SK-N-SH (cell line): Measurements from ENCODE around the gene SMIM5. TPM values are rescaled to one million over a fixed set of nuclear protein-coding genes. Genes with fewer than 3 reads are reported as not detected.

Source experiments
- CTCF ChIA-PET: fragments of 300-600, 350-600 bp; formaldehyde crosslinking; extraction: SDS; loops from one replicate; lab custom pipeline; 2021; lab: Yijun Ruan, JAX
- POLR2A ChIA-PET: fragments of 350-600 bp; sonication (Branson Sonifier 250); formaldehyde crosslinking; extraction: SDS; loops from one replicate; lab custom pipeline; 2020; ENCODE audit warnings: antibody characterized with exemption, inconsistent platforms; lab: Yijun Ruan, JAX
- DNase-seq: peaks from one replicate; pipeline ENCODE4 v3.0.0; 2012
- H2AFZ ChIP-seq: fragments of 200-600 bp; sonication (generic); 2 replicates; pipeline ENCODE4 v1.8.1; 2016; ENCODE audit warnings: antibody characterized with exemption, mild to moderate bottlenecking, low read depth
- H3F3A ChIP-seq: fragments of 200-600 bp; sonication (generic); replicated peaks from 2 replicates; pipeline ENCODE3; 2016; ENCODE audit warnings: antibody characterized with exemption, mild to moderate bottlenecking; ENCODE audit not compliant: insufficient read depth
- H3K27ac ChIP-seq, 2 experiments: fragments of 200-500 bp in 1 of 2; fragments of 200-600 bp in 1 of 2; sonication (Bioruptor generic) in 1 of 2; sonication (generic), shearing (Covaris generic) in 1 of 2; 2 replicates each; pipeline versions ENCODE4 v1.5.1 to v1.6.1; 2014 to 2016; ENCODE audit warnings: low read depth in 2 of 2, inconsistent platforms in 1 of 2, low read length in 1 of 2, mild to moderate bottlenecking in 1 of 2, mixed read lengths in 1 of 2
- H3K27me3 ChIP-seq: fragments of 200-600 bp; sonication (generic), shearing (Covaris generic); 2 replicates; pipeline ENCODE4 v1.6.1; 2016; ENCODE audit warnings: mixed run types; ENCODE audit not compliant: insufficient read depth
- H3K36me3 ChIP-seq, 2 experiments: fragments of 200-500 bp in 1 of 2; fragments of 200-600 bp in 1 of 2; sonication (Bioruptor generic) in 1 of 2; sonication (generic) in 1 of 2; replicated peaks in 1 of 2; 2 replicates each; pipeline versions ENCODE3 to v1.5.1; 2014 to 2016; ENCODE audit warnings: low read length in 1 of 2, mild to moderate bottlenecking in 1 of 2; ENCODE audit not compliant: insufficient read depth in 2 of 2, control insufficient read depth in 1 of 2
- H3K4me1 ChIP-seq, 2 experiments: fragments of 200-500 bp in 1 of 2; fragments of 200-600 bp in 1 of 2; sonication (Bioruptor generic) in 1 of 2; sonication (generic), shearing (Covaris generic) in 1 of 2; 2 replicates each; pipeline versions ENCODE4 v1.5.1 to v1.6.1; 2014 to 2016; ENCODE audit warnings: low read depth in 1 of 2, low read length in 1 of 2, mixed run types in 1 of 2; ENCODE audit not compliant: insufficient read depth in 2 of 2, control insufficient read depth in 1 of 2
- H3K4me2 ChIP-seq: fragments of 200-600 bp; sonication (generic), shearing (Covaris generic); 2 replicates; pipeline ENCODE4 v1.6.1; 2017; ENCODE audit warnings: mixed run types
- H3K4me3 ChIP-seq, 2 experiments: fragments of 200-500 bp in 1 of 2; fragments of 200-600 bp in 1 of 2; sonication (Bioruptor generic) in 1 of 2; sonication (generic), shearing (Covaris generic) in 1 of 2; 2 replicates each; pipeline versions ENCODE4 v1.5.1 to v1.8.1; 2014 to 2016; ENCODE audit warnings: low read depth in 2 of 2, inconsistent platforms in 1 of 2, low read length in 1 of 2, mild to moderate bottlenecking in 1 of 2, mixed read lengths in 1 of 2, moderate library complexity in 1 of 2
- H3K79me2 ChIP-seq: fragments of 200-600 bp; sonication (generic); 2 replicates; pipeline ENCODE4 v1.8.1; 2017; ENCODE audit warnings: mild to moderate bottlenecking; ENCODE audit not compliant: insufficient read depth
- H3K9ac ChIP-seq: fragments of 200-600 bp; sonication (generic); 2 replicates; pipeline ENCODE4 v1.6.1; 2017; ENCODE audit warnings: mixed run types
- H3K9me2 ChIP-seq: fragments of 200-600 bp; sonication (generic); 2 replicates; pipeline ENCODE4 v1.6.1; 2017; ENCODE audit warnings: mixed run types
- H3K9me3 ChIP-seq: fragments of 200-600 bp; sonication (generic); 2 replicates; pipeline ENCODE4 v1.6.1; 2017; ENCODE audit warnings: mixed run types, mild to moderate bottlenecking, moderate library complexity
- H4K20me1 ChIP-seq: fragments of 200-600 bp; sonication (generic); 2 replicates; pipeline ENCODE4 v1.6.1; 2017; ENCODE audit warnings: mild to moderate bottlenecking, mixed run types; ENCODE audit not compliant: insufficient read depth
- CHD2 ChIP-seq: fragments of 150-350 bp; IDR thresholded peaks from 2 replicates; pipeline ENCODE4 v1.6.1; 2018; ENCODE audit warnings: low read length; ENCODE audit not compliant: partially characterized antibody
- EP300 ChIP-seq, 2 experiments: IDR thresholded peaks; 2 replicates each; pipeline versions ENCODE4 v1.4.0 to v1.6.1; 2012; ENCODE audit warnings: borderline replicate concordance in 1 of 2, low read depth in 1 of 2, low read length in 1 of 2
- FOXM1 ChIP-seq: IDR thresholded peaks from 2 replicates; pipeline ENCODE4 v1.4.0; 2012; ENCODE audit warnings: low read depth, mild to moderate bottlenecking
- GATA2 ChIP-seq: sonication (generic); formaldehyde crosslinking; IDR thresholded peaks from 2 replicates; pipeline ENCODE4 v1.5.0; 2020; ENCODE audit warnings: mild to moderate bottlenecking, missing genetic modification reagents
- JUND ChIP-seq: IDR thresholded peaks from 2 replicates; pipeline ENCODE4 v1.4.0; 2012
- MEF2A ChIP-seq: IDR thresholded peaks from 2 replicates; pipeline ENCODE4 v1.4.0; 2012; ENCODE audit warnings: low read depth, borderline replicate concordance
- MXI1 ChIP-seq: IDR thresholded peaks from 2 replicates; pipeline ENCODE4 v1.6.1; 2012; ENCODE audit warnings: mild to moderate bottlenecking, low read depth, low read length, improper control_type of control experiment
- PBX3 ChIP-seq: IDR thresholded peaks from 2 replicates; pipeline ENCODE4; 2012
- RCOR1 ChIP-seq: fragments of 150-350 bp; IDR thresholded peaks from 2 replicates; pipeline ENCODE4 v1.6.1; 2017; ENCODE audit warnings: antibody characterized with exemption, low read length
- RXRA ChIP-seq: IDR thresholded peaks from 2 replicates; pipeline ENCODE4 v1.4.0; 2012; ENCODE audit warnings: low read depth, mild to moderate bottlenecking, borderline replicate concordance
- SIN3A ChIP-seq: IDR thresholded peaks from 2 replicates; pipeline ENCODE4 v1.6.1; 2012; ENCODE audit warnings: low read depth, mild to moderate bottlenecking, low read length, moderate library complexity, borderline replicate concordance
- SMC3 ChIP-seq: IDR thresholded peaks from 2 replicates; pipeline ENCODE4 v1.6.1; 2012; ENCODE audit warnings: low read depth, low read length, improper control_type of control experiment
- TEAD4 ChIP-seq: IDR thresholded peaks from 2 replicates; pipeline ENCODE4 v1.4.0; 2012; ENCODE audit warnings: mild to moderate bottlenecking, borderline replicate concordance; ENCODE audit not compliant: insufficient read depth
- WGBS: methylation state at CpG from one replicate; pipeline ENCODE4 v1.1.6; 2017; ENCODE audit warnings: low lambda C conversion rate; 5-methylcytosine and 5-hydroxymethylcytosine counted together
- polyA plus RNA-seq, 3 experiments: library from polyadenylated mRNA; depleted of rRNA; stranded (reverse); fragments of >200 nt; gene quantifications; 2 replicates each; pipeline ENCODE4 v1.2.3, GENCODE V29; 2012
- TF ChIP-seq, protein P1 (sequence below): IDR thresholded peaks from 2 replicates; pipeline ENCODE4 v1.4.0; 2012; ENCODE audit warnings: low read depth, borderline replicate concordance
- TF ChIP-seq, protein P2 (sequence below): IDR thresholded peaks from 2 replicates; pipeline ENCODE4 v1.4.0; 2012; ENCODE audit warnings: low read depth, borderline replicate concordance
- TF ChIP-seq, protein P3 (sequence below): fragments of 150-350 bp; IDR thresholded peaks from 2 replicates; pipeline ENCODE4 v1.6.1; 2017; ENCODE audit warnings: antibody characterized with exemption, low read length, low read depth, borderline replicate concordance
- TF ChIP-seq, protein P4 (sequence below): fragments of 150-350 bp; IDR thresholded peaks from 2 replicates; pipeline ENCODE4 v1.6.1; 2016; ENCODE audit warnings: mild to moderate bottlenecking, low read depth, low read length

SMIM5 gene
- polyA plus RNA-seq, 1 of the 3 experiments (the other 2 are of a cell fraction) = 0.02 TPM

GRCh38 chr17:75617218-75617617, 16.0 kb upstream of the SMIM5 start:
- Histone ChIP-seq H3K27me3 (no peaks in the 10 kb centered on the region), H3K9me2 (no peaks in the 10 kb centered on the region), H3K9ac (no peak overlapping the region), H3K79me2 (no peaks in the 10 kb centered on the region), H3K4me3 (no peak overlapping the region), H4K20me1 (no peaks in the 10 kb centered on the region), H2AFZ (no peak overlapping the region), H3K27ac (no peak overlapping the region), H3K9me3 (no peaks in the 10 kb centered on the region), H3K4me1 (peaks cover 0 to 23% of the 10 kb centered on the region in 2 experiments; a peak in 1 of 4 replicates), H3K36me3 (no peaks in the 10 kb centered on the region), H3F3A (no peaks in the 10 kb centered on the region), H3K4me2 (no peak overlapping the region)
- no peak for DNase-seq
- ChIA-PET CTCF (interaction anchor here (1.0 to 37.9 kb wide), 7 partner anchors 9 to 136 kb away, joined by 3 to 1189 read pairs (median 16); partner anchors contain the start of gene SMIM5), POLR2A (no interaction called here)
- 71% methylated on average over 16 of the region's 16 CpGs for WGBS
- TF ChIP-seq, protein P1, sequence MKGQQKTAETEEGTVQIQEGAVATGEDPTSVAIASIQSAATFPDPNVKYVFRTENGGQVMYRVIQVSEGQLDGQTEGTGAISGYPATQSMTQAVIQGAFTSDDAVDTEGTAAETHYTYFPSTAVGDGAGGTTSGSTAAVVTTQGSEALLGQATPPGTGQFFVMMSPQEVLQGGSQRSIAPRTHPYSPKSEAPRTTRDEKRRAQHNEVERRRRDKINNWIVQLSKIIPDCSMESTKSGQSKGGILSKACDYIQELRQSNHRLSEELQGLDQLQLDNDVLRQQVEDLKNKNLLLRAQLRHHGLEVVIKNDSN = no peak
- TF ChIP-seq EP300 (IDR thresholded peaks at IDR 0.05; ENCODE audit: borderline replicate concordance in 1 of 2, low read depth in 1 of 2, low read length in 1 of 2) (no peak), PBX3 (no peak), MXI1 (no peak), MEF2A (no peak), RXRA (no peak), JUND (no peak), CHD2 (no peak), SMC3 (no peak), FOXM1 (no peak), RCOR1 (no peak), TEAD4 (no peak), SIN3A (no peak), GATA2 (CRISPR knock-in tag) (no peak)
- TF ChIP-seq, protein P2, sequence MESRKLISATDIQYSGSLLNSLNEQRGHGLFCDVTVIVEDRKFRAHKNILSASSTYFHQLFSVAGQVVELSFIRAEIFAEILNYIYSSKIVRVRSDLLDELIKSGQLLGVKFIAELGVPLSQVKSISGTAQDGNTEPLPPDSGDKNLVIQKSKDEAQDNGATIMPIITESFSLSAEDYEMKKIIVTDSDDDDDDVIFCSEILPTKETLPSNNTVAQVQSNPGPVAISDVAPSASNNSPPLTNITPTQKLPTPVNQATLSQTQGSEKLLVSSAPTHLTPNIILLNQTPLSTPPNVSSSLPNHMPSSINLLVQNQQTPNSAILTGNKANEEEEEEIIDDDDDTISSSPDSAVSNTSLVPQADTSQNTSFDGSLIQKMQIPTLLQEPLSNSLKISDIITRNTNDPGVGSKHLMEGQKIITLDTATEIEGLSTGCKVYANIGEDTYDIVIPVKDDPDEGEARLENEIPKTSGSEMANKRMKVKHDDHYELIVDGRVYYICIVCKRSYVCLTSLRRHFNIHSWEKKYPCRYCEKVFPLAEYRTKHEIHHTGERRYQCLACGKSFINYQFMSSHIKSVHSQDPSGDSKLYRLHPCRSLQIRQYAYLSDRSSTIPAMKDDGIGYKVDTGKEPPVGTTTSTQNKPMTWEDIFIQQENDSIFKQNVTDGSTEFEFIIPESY = no peak
- TF ChIP-seq, protein P3, sequence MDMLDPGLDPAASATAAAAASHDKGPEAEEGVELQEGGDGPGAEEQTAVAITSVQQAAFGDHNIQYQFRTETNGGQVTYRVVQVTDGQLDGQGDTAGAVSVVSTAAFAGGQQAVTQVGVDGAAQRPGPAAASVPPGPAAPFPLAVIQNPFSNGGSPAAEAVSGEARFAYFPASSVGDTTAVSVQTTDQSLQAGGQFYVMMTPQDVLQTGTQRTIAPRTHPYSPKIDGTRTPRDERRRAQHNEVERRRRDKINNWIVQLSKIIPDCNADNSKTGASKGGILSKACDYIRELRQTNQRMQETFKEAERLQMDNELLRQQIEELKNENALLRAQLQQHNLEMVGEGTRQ = no peak
- TF ChIP-seq, protein P4, sequence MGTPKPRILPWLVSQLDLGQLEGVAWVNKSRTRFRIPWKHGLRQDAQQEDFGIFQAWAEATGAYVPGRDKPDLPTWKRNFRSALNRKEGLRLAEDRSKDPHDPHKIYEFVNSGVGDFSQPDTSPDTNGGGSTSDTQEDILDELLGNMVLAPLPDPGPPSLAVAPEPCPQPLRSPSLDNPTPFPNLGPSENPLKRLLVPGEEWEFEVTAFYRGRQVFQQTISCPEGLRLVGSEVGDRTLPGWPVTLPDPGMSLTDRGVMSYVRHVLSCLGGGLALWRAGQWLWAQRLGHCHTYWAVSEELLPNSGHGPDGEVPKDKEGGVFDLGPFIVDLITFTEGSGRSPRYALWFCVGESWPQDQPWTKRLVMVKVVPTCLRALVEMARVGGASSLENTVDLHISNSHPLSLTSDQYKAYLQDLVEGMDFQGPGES = no peak
